Forelimb muscle (tissue), 1 donor: ENCODE results near the gene SPAG4. TPM values are rescaled to one million over a fixed set of nuclear protein-coding genes. Genes with fewer than 3 reads are reported as not detected.
A peak's percentile ranks its signal among the peaks of the same experiment; 100 is the strongest.

Experiments
- DNase-seq: peaks from one replicate; pipeline ENCODE4 v3.0.0-alpha.2; 2013; ENCODE audit warnings: low read depth
- polyA plus RNA-seq: library from polyadenylated mRNA; unstranded; fragments of 120-200 nt; gene quantifications from one replicate; pipeline ENCODE4 v1.2.1, GENCODE V29; 2013; ENCODE audit not compliant: insufficient read length

The SPAG4 gene
- polyA plus RNA-seq, 1 donor = 1.9 TPM

DNA sequence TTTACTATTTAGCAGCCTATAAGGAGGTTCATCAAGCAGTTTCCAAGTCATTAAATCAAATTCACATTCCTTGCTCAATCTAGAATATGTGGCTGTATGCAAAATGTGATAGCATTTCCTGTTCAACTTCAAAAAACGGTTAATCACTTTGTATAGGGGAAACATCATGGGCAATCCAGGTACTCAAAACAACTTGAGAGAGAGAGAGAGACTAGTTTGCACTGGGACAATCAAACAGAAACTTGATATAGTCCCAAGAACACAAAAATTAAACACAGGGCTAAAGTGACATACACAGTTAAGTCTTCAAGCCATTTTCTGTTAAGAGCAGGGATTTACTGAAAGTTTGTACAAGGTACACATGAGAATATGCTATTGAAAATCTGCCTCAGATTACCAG lies 41.6 kb downstream of the SPAG4 start:
- no peak for DNase-seq

DNA sequence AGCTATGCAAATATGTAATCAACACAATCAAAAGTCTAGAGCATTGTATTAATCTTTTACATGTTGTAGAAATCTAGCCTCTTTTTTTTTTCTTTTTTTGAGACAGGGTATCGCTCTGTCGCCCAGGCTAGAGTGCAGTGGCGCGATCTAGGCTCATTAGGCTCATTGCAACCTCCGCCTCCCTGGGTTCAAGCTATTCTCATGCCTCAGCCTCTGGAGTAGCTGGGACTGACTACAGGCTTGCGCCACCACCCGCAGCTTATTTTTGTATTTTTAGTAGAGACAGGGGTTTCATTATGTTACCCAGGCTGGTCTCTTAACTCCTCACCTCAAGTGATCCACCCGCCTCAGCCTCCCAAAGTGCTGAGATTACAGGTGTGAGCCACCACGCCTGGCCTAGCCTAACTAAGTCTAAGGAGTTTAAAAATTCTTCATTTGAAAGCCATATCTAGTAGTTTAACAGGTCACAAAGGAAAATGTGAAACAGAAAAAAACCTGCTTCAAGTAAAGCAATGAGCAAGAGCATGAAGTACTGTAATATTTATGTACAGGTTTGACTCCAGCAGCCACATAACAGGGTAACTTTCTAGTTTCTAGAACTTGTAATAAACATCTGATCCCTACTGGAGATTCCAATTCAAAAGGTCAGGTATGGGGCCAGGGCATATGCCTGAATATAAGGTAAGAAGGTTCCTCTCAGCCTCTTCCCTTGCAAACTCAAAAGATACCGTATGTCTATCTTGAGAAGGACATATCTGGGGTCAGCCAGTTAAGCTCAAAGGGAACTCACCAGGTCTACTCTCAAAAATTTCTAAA lies 44.7 kb downstream of the SPAG4 start:
- DNase-seq = no peak

DNA sequence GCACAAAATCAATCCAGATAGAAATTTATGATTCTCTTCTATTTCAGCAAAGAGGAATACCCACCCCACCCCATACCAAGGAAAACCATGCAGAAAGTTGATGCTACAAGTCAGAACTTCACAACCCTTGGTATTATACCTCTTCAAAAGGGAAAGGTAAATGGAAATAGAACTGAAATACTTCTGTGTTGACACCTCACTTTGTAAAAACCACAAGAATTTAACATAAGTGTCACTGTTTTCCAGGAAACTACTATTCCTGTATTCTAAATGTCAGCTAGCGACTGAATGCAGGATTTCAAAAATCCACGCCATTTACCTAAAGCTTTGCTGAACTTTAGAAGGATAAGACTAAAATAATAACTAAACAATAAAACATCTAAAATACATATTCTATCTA lies 45.4 kb downstream of the SPAG4 start:
- DNase-seq = no peak

DNA sequence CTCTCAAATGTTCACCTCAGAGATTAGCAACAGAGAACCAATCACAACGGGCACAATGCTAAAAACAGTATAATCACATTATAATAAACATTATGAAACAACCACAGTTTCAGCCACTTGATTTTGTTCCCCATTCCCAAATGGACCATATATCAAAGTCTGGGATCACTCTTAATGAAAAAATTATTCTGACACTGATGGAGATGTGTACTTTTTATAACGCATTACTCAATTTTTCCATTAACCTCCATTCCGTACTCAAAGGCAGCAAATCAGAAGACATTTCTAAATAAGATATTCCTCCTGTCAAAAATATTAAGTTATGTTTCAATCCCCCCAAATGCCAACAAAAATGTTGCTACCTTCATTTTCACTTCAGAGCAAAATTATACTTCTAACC lies 46.3 kb downstream of the SPAG4 start:
- DNase-seq = no peak

DNA sequence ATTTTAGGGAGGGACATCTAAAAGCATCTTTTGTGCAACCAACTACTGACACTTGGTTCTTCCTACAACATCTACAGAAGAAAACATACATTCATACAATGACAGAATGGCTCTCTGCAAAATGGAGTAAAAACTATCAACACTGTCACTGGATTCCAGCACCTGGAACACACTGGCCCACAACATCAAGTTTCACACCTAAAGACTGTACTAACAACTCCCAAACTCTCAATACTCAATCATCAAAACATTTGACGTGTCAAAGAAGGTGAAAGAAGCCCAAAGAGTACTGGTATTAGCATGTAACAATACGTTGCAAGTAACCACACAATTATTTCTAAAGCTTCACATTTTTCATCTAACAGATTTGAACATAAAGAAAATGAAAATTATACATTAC lies 46.9 kb downstream of the SPAG4 start:
- DNase-seq = no peak

DNA sequence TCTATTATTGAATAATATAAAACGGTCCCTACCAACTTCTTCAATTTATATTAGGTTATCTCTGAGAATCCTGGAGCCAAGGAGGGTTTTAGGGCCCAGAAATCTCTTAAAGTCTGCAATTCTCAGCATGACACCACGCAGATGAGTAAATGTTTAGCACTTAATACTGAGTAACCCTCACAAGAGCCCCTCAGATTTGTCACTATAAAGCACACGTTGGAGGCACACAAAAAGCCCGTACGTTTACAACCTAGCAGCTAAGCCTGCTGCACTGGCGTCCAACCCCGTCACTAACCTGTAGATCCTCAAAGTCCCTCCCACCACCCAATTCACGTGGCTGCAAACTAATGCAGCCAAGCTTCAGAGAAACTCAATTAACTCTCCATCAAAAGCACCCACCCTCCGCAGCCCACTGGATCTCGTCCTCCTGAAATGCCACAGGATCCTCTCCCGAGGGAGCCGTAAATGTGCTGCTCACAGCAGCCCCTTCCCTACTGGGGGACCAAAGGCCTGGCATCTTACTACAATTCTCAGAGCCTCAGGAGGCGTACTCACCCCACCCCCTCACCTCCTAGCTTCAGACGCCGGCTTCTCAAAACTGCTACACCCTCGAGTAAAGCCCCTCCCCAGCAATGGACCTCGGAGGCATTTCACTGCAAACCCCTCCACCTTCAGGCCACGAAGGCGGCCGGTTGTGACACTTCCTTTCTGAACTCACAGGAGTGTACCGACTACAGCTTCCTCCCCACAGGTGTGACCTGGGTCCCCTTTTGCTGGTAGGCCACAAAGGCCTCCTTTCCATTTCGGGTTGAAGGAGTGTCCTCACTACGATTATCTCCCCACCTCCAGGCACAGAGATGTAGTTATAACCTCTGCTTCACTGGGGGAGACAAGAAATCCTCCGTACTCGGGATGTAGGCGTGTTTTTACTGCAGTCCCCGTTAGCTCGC lies 48.2 kb downstream of the SPAG4 start:
- peak; percentile 6 for DNase-seq

DNA sequence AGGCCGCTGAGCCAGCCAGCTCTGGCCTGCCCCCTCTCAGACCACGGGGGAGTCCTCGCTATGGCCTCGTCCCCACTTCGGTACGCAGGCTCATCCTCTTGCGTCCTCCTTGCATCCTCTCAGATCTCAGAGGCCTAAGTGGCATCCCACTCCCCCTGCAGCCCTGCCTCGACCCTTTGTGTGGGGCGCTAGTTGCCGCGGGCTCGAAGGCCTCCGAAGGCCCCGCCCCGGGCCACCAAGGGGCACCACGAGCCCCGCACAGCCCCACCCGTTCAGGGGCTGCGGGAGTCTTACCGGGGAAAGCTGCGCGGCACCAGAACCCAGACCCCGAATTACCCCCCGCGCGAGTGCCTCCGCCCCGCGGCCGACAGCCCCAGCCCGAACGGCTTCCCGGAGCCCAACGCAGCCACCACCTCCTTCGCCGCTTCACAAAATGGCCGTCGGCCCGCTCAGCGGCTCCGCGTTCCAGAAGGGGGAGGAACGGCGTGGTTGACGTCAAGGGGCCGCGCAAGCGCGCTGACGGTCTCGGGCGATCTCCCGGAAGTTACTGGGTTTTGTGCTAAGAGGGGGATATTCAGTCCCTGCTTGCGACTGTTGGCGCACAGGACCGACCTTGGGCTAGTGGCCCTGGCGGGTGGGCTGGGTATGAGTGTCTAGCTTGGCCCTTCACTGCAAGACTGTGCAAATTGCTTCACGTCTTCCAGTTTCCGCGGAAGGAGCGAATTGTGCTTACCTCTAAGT lies 49.0 kb downstream of the SPAG4 start, which contains the start of the genes CPNE1 and RBM12:
Gene CPNE1, minus strand, starts transcription at position 435 of the 741 bp plus-strand sequence. CDS start 31,977 bp downstream, outside the sequence.
Gene RBM12, minus strand, starts transcription at position 435 of the 741 bp plus-strand sequence. CDS start 9,578 bp downstream, outside the sequence.
- DNase-seq = peak; percentile 92

DNA sequence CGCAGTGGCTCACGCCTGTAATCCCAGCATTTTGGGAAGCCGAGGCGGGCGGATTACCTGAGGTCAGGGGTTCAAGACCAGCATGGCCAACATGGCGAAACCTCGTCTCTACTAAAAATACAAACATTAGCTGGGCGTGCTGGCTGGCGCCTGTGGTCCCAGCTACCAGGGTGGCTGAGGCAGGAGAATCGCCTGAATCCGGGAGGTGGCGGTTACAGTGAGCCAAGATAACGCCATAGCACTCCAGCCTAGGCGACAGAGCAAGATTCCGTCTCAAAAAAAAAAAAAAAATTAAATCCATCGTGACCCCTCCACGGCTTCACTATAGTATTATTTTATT lies 50.3 kb downstream of the SPAG4 start:
- DNase-seq = no peak

DNA sequence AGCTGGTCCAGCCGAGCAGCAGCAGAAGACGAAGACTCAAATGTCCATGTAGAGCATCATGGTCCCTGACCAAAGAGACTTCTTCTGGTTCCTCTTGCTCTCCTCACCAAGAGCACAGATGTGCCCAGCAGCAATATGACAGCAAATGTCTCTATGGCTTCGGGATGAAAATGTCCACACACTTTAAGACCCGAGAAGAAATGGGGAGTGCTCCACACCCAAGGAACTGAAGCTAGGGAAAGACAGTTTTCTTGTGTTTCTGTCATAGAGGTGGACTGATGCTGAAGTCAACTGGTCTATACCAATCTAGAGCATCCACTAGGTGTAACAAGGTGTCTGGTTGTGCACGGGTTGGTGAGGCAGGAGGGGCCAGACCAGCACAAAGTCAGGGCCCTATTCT lies 53.6 kb downstream of the SPAG4 start:
- DNase-seq = no peak

DNA sequence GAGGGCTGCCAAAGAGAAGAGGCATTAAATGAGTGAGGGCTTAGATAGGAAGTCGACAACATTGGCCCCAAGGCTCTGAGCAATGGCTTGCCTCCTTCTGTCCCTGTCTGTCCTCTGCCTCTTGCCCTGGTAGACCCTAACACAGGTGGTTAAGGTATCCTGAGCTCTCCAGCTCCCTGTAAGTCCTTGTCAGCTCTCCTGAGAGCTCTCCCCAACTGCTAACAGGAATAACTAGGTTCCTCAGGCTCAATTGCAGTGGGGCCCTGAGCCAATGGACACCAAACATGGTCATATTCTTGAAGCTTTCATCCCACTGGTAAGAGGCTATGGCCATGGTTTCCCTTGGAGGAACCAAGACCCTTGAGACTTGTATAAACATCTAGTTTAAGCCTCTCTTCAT lies 54.1 kb downstream of the SPAG4 start:
- DNase-seq = no peak

Other genes with a start within 250 kb of the SPAG4 start
- 44.9 TPM for gene UQCC1, start 203.9 kb upstream of the SPAG4 start, polyA plus RNA-seq
- 0.10 TPM for gene GDF5, start 177.6 kb upstream of the SPAG4 start, polyA plus RNA-seq
- gene CEP250, start 160.2 kb upstream of the SPAG4 start, polyA plus RNA-seq = 27.6 TPM
- not detected for gene C20orf173, start 86.2 kb upstream of the SPAG4 start, polyA plus RNA-seq
- 213 TPM for gene ERGIC3, start 73.8 kb upstream of the SPAG4 start, polyA plus RNA-seq
- 103 TPM for gene CPNE1, start 49.1 kb downstream of the SPAG4 start, polyA plus RNA-seq
- gene RBM12, start 49.1 kb downstream of the SPAG4 start, polyA plus RNA-seq = 47.4 TPM
- gene NFS1, start 83.5 kb downstream of the SPAG4 start, polyA plus RNA-seq = 12.6 TPM
- 78.5 TPM for gene ROMO1, start 83.6 kb downstream of the SPAG4 start, polyA plus RNA-seq
- 276 TPM for gene RBM39, start 126.4 kb downstream of the SPAG4 start, polyA plus RNA-seq
- 25.9 TPM for gene PHF20, start 156.2 kb downstream of the SPAG4 start, polyA plus RNA-seq